KG1 (cell line): ENCODE measurements around the gene TMEFF2.
A peak's percentile ranks its signal among the peaks of the same experiment; 100 is the strongest.
"Not testable (repeated sequence)": the region's sequence is repeated elsewhere in the genome, so short reads cannot be mapped to it uniquely, and the experiment has no call there.

Experiments
- DNase-seq: peaks from one replicate; lab custom pipeline; 2025; lab: John Stamatoyannopoulos, UW

Gene TMEFF2

DNA sequence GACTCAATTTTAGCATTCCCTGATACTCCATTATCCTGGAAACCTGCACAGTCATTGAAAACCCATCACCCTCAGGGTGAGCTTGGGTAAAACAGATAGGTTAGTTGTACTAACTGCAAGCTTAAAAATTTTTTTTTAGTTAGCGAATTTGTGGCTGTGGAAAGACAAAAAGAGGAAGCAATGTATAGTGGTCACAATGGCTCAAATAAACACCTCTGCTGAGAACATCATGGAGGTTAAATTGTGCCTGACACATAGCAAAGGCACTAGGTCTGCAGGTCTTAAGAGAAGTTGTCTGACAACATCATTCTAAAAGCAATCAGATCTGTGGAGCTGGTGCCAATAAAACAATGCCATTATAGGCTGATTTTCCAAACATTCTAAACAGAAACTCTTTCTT is 263.4 kb downstream of the TMEFF2 start:
- DNase-seq: peak; percentile 19

DNA sequence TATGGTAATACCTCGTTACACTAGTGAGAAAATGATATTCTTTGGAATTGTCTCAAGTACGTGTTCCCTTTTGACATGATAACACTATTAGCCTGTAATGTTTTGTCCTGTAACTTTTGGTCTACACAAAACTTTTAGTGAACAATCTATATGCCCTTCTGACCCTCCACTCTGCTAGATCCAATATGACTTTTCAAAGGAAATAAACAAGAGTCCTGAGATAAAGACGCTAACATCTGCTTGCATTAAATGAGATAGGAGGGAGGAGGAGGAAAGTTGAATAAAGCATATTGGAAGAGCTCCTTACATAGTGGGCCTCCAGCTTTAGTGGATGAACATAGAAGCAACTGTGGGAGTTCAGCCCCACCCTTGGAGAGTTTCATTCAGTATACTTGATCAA is 264.5 kb downstream of the TMEFF2 start:
- DNase-seq: no peak

DNA sequence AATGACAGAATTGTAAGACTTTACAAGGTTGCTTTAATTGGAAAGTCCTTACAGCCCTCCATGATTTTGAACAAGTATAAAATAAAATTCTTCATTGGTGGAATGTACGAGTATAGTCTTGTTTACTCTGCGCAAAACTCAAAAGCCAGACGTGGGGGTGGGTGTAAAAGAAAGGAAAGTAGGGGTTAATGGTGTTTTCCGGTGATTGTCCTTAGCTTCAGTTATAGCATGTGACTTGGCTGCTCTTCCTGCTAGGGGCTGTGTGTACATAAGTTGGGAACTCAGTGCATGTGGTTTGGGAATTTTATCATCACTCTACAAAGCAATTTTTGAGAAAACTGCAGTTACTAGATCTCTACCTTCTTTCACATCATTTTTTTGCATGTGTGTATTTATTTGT is 265.4 kb downstream of the TMEFF2 start:
- DNase-seq: no peak

DNA sequence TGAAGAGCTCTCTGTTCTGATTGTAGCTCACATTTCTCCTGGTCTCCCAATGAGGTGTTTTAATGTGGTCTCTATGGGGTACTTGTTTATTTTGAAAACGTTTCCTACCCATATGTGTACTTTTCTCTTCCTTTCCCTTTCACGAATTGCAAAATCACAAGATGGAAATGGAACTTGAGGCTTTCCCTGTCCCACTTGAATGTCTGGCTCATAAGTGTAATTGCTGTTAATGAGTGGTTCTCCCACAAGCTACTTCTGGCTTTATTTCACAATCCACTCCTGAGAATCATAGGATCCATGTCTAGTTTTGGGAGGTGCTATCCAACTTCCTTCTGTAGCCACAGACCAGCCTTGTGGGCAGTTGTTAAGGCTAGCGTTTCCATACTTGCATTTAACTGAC is 266.7 kb downstream of the TMEFF2 start:
- no peak for DNase-seq

DNA sequence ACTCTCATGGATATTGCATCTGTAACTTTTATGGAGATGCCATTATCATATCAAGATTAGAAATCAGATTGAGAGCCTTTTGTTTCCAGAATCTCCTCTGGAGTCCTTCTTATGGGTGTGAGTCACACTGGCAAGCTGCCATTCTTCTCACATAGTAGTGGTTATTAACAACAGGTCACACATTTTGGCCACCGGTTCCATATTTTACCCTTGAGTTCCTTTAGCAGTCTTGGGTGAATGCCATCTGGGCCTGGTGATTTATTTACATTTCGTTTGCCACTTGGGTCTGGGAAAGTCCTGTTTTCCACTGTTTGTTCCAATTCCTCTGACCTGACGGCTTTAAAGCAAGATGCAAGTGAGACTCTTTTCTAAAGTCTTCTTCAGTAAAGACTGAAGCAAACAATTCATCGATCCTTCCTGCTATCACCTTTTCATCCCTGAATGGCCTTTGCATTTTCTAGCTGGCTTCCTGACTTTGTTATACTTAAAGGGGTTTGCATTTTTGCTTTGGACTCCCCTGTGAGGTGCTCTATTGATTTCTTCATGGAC is 267.3 kb downstream of the TMEFF2 start:
- no peak for DNase-seq

DNA sequence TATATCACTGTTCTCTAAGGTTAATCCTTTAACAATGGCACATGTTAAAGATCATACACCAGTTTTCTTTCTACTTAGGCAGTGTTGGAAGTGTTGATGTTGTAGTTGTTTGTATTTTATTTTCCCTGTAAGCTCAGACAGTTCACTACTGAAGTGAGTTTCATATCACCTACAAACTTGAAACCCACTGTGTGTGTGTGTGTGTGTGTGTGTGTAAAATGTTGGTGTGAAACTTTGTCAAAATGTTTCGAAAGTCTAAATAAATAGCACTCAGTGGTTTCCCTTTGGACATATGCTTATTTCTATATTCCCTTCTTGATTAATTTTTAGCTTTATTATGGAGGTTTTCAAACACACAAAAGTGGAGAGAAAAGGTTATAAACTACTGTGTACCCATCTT is 268.1 kb downstream of the TMEFF2 start:
- DNase-seq: no peak

DNA sequence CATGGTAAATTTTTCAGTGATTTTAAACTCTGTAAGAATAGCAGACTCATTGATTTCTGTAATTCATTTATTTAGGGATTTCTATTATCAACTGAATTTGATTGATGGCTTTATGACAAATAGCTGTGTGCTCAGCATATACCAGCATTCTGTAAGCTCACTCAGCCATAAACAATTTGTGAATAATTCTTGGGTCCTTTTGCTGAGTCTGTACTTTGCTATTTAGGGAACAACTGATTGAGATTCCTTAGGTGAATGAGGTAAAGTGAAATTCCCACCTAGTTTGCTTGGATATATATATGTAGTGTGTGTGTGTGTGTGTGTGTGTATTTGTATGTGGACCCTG is 271.1 kb downstream of the TMEFF2 start:
- no peak for DNase-seq

DNA sequence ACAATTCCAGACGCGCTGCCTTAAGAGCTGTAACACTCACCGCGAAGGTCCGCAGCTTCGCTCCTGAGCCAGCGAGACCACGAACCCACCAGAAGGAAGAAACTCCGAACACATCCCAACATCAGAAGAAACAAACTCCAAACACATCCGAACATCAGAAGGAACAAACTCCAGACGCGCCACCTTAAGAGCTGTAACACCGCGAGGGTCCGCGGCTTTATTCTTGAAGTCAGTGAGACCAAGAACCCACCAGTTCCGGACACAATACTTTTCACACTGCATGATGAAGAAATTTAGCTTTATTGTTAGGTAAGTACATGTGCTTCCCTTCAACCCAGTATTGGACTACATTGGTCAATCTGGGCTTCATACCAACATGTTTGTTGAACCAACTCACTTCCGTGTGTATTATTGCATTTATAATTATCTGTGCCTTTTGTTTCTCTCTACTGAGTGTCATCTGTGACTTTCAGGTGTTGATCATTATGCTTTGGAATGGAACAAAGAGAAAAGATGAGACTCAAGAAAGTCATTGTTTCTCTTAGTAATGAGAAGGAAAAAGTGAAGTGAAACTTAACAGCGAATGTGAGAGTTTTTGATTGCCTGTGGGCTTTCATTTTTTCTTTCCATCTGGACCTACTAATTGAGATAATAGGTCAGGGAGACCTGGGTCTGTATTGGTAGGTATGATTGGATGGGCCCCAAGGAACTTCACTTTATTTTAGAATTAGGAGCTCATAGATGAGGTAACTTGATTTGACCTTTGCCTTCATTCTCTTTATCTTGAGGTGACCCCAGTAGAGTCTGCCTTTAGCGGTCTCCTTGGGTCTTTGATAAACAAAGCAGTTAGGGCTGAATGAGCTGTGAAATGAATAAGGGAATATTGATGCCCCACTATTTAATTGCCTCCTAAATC is 271.7 kb downstream of the TMEFF2 start:
- no peak for DNase-seq

DNA sequence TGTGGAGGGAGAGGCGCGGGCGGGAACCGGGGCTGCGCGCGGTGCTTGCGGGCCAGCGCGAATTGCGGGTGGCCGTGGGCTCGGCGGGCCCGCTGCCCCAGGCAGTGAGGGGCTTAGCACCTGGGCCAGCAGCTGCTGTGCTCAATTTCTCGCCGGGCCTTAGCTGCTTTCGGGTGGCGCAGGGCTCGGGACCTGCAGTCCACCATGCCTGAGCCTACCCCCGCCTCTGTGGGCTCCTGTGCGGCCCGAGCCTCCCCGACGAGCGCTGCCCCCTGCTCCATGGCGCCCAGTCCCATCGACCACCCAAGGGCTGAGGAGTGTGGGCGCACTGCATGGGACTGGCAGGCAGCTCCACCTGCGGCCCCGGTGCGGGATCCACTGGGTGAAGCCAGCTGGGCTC is 273.1 kb downstream of the TMEFF2 start:
- not testable (repeated sequence) for DNase-seq

DNA sequence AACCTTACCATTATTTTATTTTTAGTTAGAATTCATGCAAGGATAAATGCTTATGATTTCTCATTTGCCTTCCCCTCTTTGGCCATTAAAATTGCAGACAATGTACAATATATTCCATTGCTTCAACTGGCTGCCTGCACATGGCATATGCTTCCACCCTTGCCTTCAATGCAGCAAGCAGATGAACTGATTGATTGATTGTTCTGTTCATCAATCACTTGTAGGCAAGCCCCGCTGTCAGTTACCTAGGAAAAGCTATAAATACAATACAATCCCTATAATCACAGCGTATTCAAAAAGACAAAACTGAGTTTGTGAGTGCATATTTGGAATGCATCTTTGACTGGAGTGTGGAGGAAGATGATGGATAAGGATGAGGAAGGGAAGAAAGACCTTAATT is 274.2 kb downstream of the TMEFF2 start:
- no peak for DNase-seq

DNA sequence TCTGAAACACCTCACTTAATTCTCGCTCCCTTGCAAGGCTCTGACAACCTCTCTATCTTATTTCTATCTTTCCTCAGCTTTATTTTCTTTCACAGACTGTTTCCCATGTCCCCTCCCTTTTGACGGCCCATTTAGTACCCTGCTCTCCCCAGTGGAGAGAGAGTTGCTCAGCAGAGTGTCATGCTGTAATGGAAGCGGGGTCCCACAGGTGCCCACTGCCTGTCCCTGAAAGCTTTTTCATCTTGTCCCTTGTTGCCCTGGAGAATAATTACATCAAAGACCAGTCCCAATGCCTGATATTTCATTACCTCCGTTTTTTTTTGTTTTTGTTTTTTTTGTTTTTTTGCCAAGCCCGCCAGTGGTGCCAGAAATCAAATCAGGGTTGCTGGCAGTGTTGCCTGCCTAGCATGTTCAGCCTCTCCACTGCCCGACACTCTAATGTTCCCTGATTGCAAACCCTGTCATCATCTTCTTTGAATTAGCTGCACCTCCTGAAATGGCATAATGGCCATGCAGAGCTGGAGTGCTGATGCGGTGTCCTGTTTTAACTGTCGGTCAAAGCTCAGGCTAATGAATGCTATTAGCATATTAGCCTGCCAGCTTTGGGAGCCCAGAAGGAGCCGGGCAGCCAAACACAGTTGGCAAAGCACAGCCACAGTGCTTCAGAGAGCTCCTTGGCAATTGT is 276.6 kb downstream of the TMEFF2 start:
- DNase-seq: no peak

DNA sequence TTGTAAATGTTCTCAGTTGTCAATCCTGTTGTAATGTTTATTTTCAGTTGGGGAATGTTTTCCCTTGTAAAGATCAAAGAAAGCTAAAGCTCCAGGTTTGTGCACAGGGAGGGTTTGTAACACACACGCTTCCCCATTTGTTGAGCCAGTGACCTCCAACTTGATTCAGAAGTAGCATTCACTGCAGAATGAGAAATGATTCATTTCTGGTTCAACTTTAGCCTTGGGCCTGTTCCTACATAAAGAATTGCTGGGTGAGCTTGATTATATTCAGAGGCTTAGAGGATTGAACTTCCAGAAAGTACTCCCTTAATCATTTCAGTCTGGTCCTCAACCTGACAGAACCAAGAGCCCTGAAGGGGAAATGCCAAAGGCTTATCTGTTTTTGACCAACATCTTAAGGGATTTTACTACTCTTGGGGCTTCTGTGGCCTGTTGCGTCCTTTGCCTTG is 277.3 kb downstream of the TMEFF2 start:
- no peak for DNase-seq

DNA sequence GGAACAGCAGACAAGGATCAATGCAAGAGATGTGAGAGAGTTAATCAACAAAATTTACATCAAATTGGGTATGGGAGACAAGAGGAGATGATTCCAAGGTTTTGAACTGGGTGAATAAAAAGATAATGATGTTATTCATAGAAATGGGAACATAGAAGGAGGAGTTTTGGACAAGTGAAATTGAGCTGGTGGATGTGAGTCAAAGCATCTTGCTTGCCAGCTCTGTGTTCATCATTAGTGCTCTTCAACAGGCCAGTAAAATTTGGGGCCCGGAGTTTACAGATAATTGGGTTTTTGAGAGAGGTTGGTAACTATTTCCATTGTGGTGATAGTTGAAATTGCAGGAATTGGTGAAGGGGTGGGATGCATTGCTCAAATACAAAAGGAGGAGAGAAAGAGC is 277.9 kb downstream of the TMEFF2 start:
- DNase-seq: no peak

DNA sequence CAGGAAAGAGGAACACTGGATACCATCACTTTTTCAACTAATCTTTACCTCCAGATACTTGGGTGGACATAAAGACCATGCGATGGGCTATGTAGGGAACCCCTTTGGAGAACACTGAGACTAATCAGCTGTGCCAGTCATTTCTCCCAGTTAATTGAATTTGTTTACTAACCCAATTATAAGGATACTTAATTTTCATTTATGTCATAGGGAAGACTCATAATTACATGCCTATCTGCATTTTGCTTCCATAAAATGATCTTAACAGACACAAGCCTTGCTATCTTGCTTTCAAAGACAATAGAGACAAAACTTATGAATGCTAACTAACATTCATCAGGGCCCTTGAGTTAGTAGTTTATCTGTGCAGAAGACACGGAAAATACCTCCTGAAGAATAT is 279.0 kb downstream of the TMEFF2 start:
- DNase-seq: no peak

DNA sequence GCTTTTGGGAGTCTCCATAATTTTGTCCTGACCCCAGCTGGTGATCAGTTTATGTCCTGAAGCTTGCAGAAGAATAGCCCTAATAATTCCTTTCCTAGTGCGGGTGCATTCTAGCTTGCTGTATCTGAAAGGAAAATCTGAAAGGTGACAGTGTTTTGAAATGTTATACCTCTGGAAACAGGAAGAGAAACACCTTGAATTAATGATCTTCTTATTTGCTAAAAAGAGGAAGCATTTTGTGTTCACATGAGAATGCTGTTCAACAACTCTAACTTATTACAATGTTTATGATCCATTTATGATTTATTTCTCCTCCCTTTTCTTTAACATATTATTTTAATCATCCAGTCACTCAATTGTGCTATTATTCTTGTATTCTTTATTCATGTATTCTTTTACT is 280.9 kb downstream of the TMEFF2 start:
- DNase-seq: no peak

DNA sequence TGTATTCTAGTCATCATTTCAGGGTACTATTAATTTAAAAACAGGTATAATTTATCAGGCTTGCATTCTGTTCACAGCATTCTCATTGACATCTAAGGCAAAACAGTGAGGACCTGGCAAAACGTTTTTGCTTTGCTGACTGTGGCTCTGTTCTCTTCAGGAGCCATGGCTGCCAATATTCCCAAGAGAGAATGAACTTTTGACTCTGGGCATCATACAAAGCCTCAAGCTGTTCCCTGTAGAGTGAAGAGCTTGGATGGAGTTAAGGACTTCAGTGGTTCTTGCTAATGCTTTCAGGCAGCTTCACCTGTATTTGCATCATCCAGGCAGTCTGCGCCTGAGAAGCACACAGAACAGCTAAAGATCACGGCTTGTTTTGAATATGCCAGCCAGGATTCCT is 282.0 kb downstream of the TMEFF2 start:
- DNase-seq: no peak

DNA sequence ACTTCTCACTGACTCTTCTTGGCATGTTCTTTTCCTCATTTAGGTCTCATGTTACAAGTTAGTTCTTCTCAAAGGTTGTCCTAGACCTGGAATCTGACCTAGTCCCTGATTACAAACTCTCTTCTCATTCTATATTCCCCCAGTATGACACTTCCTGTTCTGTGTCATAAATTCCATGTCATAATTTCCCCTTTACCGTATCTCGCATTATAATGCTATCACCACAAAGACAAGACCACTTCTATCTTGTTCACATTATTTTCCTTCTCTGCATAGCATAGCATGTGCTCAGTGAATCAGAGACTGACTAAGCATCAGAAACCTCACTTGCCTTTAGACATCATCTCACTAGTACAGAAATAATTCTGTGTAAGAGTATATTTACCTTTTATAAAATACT is 284.2 kb downstream of the TMEFF2 start:
- DNase-seq: no peak

DNA sequence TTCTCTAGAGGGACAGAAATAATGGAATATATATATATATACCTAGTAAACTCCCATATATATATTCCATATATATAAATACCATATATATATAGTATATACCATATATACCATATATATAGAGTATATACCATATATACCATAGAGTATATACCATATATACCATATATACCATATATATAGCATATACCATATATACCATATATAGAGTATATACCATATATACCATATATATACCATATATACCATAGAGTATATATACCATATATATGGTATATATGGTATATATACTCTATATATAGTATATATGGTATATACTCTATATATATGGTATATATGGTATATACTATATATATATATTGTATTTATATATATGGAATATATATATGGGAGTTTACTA is 285.9 kb downstream of the TMEFF2 start:
- no peak for DNase-seq

DNA sequence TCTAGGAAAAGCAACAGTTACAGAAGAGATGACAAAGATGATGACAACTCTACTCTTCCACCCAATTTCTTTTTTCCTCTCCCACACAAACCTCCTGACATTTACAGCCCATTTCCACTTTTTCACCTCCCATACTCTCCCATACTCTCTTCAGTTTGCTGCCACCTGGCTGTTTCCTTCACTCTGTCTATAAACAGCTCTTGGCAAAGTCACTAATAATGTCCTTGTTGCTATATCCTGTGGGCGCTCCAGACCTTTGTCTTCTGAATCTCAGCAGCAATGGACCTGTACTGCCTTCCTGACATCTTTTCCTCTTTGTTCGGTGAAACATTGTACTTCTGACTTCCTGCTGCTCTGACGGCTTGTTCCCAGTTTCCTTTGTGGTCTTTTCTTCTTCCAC is 287.2 kb downstream of the TMEFF2 start:
- DNase-seq: no peak

DNA sequence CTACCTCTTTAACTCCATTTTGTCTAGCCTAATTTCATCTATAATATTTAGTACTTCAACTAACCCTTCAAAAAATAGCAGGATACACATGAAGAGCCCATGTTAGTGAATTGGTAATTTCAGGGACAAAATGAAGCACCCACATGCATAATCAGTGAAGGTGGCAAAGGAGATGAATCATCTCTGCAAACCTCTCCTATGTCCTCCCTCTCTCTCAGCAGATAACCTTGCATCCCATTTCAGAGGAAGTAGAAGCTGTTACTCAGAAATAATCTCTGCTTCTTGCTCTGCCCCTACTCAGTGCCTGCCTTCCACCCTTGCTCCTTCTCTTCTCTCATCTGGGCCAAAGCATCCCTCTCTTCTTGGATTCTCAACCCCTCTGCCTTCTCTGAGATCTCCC is 287.6 kb downstream of the TMEFF2 start:
- DNase-seq: no peak

DNA sequence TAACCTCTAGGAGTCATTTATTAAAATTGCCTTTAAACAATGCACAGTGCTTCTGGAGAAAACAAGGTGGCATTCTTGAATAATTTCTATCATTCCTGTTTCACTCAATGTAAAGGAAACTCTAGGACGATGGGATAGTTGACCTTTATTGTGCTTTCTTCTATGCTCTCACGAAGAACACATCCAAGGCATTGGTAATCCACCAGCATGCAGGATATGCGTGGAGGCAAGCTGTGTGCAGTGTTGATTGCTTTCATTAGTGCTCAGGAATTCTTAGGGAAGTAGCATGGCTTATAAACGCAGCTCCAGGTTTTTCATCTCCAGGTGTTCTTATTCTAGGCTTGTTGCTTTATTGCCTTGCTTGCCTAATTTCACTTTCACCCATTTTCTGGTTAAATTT is 289.4 kb downstream of the TMEFF2 start:
- no peak for DNase-seq

DNA sequence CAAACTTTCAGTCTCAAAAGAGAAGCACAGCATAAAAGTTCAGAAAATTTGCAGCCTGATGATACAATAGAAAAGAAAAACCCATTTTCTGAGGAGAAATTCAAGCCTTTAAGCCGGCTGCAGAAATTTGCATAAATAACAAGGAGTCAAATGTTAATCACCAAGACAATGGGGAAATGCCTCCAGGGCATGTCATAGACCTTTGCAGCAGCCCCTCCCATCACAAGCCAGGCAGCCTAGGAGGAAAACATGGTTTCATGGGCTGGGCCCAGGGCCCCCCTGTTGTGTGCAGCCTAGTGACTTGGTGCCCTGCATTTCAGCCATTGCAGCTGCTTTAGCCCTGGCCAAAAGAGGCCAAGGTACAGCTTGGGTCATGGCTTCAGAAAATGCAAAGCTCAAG is 293.7 kb downstream of the TMEFF2 start:
- DNase-seq: no peak

DNA sequence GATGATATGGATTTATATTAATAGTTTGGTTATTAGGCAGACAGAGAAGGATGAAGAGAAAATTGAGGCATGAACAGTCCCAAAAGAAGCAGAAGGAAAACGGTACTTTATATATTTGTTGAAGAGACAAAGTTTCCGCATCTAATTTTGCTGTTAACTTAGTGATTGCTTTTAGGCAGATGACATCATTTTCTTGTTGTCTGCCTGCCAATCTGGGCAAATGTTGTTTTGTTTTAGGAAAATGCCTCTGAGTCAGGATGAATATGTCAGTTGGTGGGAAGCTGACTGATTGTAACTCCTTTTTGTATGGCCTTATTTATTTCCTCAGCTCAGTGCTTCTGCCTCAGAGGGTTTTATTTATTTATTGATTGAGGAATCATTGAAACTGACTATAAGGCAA is 295.3 kb downstream of the TMEFF2 start:
- no peak for DNase-seq
